ENCODE results near the gene ZNF516.

Gene ZNF516

DNA sequence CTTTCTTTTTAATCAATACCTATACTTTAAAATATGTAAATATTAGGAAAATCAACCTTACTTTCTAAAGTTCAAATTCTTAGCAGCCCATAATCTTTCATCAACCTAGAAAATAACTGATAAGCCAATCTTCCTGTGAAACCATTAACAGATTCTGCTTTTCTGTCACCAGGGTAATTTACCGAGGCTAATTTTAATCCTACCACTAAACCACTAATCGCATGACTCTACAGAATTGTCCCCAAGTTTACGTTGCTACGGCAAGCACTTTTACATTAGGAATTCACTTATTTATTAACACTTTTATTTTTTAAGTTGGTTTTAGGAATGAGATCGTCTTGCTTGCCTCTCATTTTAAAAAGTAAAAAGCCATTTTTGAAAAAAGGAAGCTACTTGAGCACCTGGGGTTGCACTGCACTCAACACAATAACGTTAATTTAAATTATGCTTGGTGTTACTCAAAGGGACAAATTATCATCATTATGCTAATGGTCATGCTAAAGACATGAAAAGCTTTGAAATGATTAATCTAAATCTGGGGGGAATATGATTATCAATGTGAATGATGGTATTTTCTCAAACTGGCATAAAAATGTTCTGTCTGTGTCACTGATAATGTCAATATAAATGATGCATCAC, 10.2 kb downstream of the ZNF516 start:
- Histone ChIP-seq H3K27ac (ENCODE audit: extremely low read depth, low read depth, low read length) (no peak overlapping the region), H3K36me3 (ENCODE audit: control insufficient read depth in 2 of 2, insufficient read depth in 1 of 2, low read length in 2 of 2) (no peaks in the 10 kb centered on the region), H3K9me3 (ENCODE audit: control insufficient read depth, insufficient read depth, low read depth, low read length) (no peaks in the 10 kb centered on the region), H3K4me3 (ENCODE audit: low read depth, low read length) (no peak overlapping the region), H3K4me1 (ENCODE audit: control insufficient read depth, insufficient read depth, low read length) (peaks cover 37% of the 10 kb centered on the region)
- TF ChIP-seq ZNF560 (tag by site-specific recombination; IDR thresholded peaks at IDR 0.05; ENCODE audit: borderline replicate concordance) (no peak), ZNF211 (tag by site-specific recombination; IDR thresholded peaks at IDR 0.05; ENCODE audit: low read depth) (no peak), ZNF670 (tag by site-specific recombination; IDR thresholded peaks at IDR 0.05; ENCODE audit: low read depth) (no peak), ZNF138 (tag by site-specific recombination; IDR thresholded peaks at IDR 0.05; ENCODE audit: borderline replicate concordance) (no peak), BCL11A (tag by site-specific recombination; IDR thresholded peaks at IDR 0.05; ENCODE audit: low read depth) (no peak), ZEB2 (tag by site-specific recombination; IDR thresholded peaks at IDR 0.05) (no peak), ZNF701 (tag by site-specific recombination; IDR thresholded peaks at IDR 0.05) (no peak), TCF7L2 (IDR thresholded peaks at IDR 0.05; ENCODE audit: borderline replicate concordance, low read depth, low read length) (no peak), SP2 (tag by site-specific recombination; IDR thresholded peaks at IDR 0.05) (no peak), ZNF791 (tag by site-specific recombination; IDR thresholded peaks at IDR 0.05) (no peak), ZBTB48 (tag by site-specific recombination; IDR thresholded peaks at IDR 0.05) (no peak), ZNF600 (tag by site-specific recombination; IDR thresholded peaks at IDR 0.05) (no peak), ZNF114 (tag by site-specific recombination; IDR thresholded peaks at IDR 0.05) (no peak)
- TF ChIP-seq, protein P1, sequence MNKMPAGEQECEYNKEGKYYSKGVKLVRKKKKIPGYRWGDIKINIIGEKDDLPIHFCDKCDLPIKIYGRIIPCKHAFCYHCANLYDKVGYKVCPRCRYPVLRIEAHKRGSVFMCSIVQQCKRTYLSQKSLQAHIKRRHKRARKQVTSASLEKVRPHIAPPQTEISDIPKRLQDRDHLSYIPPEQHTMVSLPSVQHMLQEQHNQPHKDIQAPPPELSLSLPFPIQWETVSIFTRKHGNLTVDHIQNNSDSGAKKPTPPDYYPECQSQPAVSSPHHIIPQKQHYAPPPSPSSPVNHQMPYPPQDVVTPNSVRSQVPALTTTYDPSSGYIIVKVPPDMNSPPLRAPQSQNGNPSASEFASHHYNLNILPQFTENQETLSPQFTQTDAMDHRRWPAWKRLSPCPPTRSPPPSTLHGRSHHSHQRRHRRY (tag by site-specific recombination; IDR thresholded peaks at IDR 0.05) = no peak
- POLR2A ChIA-PET = no interaction called here
- CTCF ChIA-PET = interaction anchor here (0.5 to 1.1 kb wide), 2 partner anchors 84 to 225 kb away, joined by 3 to 4 read pairs; no protein-coding TSS in a partner anchor

DNA sequence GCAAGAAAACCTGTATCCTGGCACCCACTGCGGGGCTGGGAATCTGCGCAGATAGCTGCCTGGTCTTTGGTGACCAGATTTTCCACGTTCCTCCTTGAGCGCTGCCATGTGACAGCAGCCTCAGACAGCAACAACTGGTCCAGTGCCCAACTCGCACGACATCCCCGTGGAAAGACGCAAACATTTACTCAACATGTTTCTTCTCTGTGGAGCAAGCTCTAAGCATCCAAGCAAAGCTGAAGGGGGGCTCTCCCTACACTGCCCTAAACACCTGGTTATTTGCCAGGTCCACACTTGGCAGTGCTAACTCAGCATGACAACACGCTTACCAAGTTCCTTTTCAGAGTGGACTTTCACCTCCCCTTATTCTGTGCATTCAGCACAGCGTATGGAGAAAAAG, 11.3 kb downstream of the ZNF516 start:
- Histone ChIP-seq H3K27ac (ENCODE audit: extremely low read depth, low read depth, low read length) (no peak overlapping the region), H3K9me3 (ENCODE audit: control insufficient read depth, insufficient read depth, low read depth, low read length) (no peaks in the 10 kb centered on the region), H3K4me3 (ENCODE audit: low read depth, low read length) (no peak overlapping the region), H3K4me1 (ENCODE audit: control insufficient read depth, insufficient read depth, low read length) (peaks cover 26% of the 10 kb centered on the region), H3K36me3 (ENCODE audit: control insufficient read depth in 2 of 2, insufficient read depth in 1 of 2, low read length in 2 of 2) (no peaks in the 10 kb centered on the region)
- ChIA-PET CTCF (interaction anchor here (1.1 kb wide), 1 partner anchor 226 kb away, joined by 3 read pairs; no protein-coding TSS in a partner anchor), POLR2A (no interaction called here)
- TF ChIP-seq AEBP2 (tag by site-specific recombination; IDR thresholded peaks at IDR 0.05; ENCODE audit: borderline replicate concordance) (no peak), ZNF202 (tag by site-specific recombination; IDR thresholded peaks at IDR 0.05; ENCODE audit: borderline replicate concordance) (no peak), GFI1B (tag by site-specific recombination; IDR thresholded peaks at IDR 0.05) (no peak), ZIC2 (tag by site-specific recombination; IDR thresholded peaks at IDR 0.05) (no peak)
- TF ChIP-seq, protein P2, sequence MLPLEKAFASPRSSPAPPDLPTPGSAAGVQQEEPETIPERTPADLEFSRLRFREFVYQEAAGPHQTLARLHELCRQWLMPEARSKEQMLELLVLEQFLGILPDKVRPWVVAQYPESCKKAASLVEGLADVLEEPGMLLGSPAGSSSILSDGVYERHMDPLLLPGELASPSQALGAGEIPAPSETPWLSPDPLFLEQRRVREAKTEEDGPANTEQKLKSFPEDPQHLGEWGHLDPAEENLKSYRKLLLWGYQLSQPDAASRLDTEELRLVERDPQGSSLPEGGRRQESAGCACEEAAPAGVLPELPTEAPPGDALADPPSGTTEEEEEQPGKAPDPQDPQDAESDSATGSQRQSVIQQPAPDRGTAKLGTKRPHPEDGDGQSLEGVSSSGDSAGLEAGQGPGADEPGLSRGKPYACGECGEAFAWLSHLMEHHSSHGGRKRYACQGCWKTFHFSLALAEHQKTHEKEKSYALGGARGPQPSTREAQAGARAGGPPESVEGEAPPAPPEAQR (tag by site-specific recombination; IDR thresholded peaks at IDR 0.05) = no peak

Data from HEK293 (cell line).